Endothelial cell of hepatic sinusoid (primary cell): ENCODE data around the gene SQSTM1.

ENCODE experiments used
- in situ Hi-C: cut with HindIII; loops from 2 replicates; pipeline ENCODE4 v1.10.0; 2017; ENCODE audit warnings: low sequenced_read_pairs

The SQSTM1 gene

GRCh38 chr5:179841621-179842020, 20.9 kb downstream of the SQSTM1 start:
- in situ Hi-C loops, result no loop called here

GRCh38 chr5:179852993-179853547, 32.4 kb downstream of the SQSTM1 start:
- in situ Hi-C loops, result no loop called here

GRCh38 chr5:179854356-179854755, 33.7 kb downstream of the SQSTM1 start:
- in situ Hi-C loops, result no loop called here

GRCh38 chr5:179858241-179858585, 37.5 kb downstream of the SQSTM1 start:
- in situ Hi-C loops, result no loop called here

GRCh38 chr5:179858586-179859427, 38.1 kb downstream of the SQSTM1 start, which contains the start of gene MRNIP:
Gene MRNIP (minus strand): TSS chr5:179858817. CDS start chr5:179858796, 21 bp downstream.
- in situ Hi-C loops, result no loop called here

GRCh38 chr5:179860301-179860700, 39.6 kb downstream of the SQSTM1 start:
- in situ Hi-C loops, result no loop called here

- in situ Hi-C loops, result no loop called here
These were observed 41.6 kb downstream of the SQSTM1 start for GRCh38 chr5:179862296-179862695.

GRCh38 chr5:179862891-179863290, 42.2 kb downstream of the SQSTM1 start:
- in situ Hi-C loops, result no loop called here

- in situ Hi-C loops, result no loop called here
These were observed 42.9 kb downstream of the SQSTM1 start for GRCh38 chr5:179863449-179864085.

- in situ Hi-C loops, result no loop called here
These were observed 44.0 kb downstream of the SQSTM1 start for GRCh38 chr5:179864686-179865085.

- in situ Hi-C loops, result no loop called here
These were observed 45.0 kb downstream of the SQSTM1 start for GRCh38 chr5:179865491-179866240.

- in situ Hi-C loops, result no loop called here
These were observed 45.8 kb downstream of the SQSTM1 start for GRCh38 chr5:179866241-179867078.

GRCh38 chr5:179867079-179867465, 46.4 kb downstream of the SQSTM1 start:
- in situ Hi-C loops, result no loop called here

- in situ Hi-C loops, result no loop called here
These were observed 46.8 kb downstream of the SQSTM1 start for GRCh38 chr5:179867476-179867875.

GRCh38 chr5:179868541-179868940, 47.8 kb downstream of the SQSTM1 start:
- in situ Hi-C loops, result no loop called here

GRCh38 chr5:179869101-179869500, 48.4 kb downstream of the SQSTM1 start:
- in situ Hi-C loops, result no loop called here

GRCh38 chr5:179869641-179870402, 49.1 kb downstream of the SQSTM1 start:
- in situ Hi-C loops, result no loop called here

- in situ Hi-C loops, result no loop called here
These were observed 49.7 kb downstream of the SQSTM1 start for GRCh38 chr5:179870403-179870903.

GRCh38 chr5:179870952-179871351, 50.2 kb downstream of the SQSTM1 start:
- in situ Hi-C loops, result no loop called here
